HG03060 (cell line): ENCODE data around the gene PPM1J.

ENCODE experiments used
- ATAC-seq: cut with Tn5 transposase; IDR thresholded peaks from one replicate; pipeline ENCODE4 v1.9.1; 2021; ENCODE audit warnings: low read depth, moderate number of reproducible peaks; ENCODE audit not compliant: unreplicated experiment

The PPM1J gene

DNA sequence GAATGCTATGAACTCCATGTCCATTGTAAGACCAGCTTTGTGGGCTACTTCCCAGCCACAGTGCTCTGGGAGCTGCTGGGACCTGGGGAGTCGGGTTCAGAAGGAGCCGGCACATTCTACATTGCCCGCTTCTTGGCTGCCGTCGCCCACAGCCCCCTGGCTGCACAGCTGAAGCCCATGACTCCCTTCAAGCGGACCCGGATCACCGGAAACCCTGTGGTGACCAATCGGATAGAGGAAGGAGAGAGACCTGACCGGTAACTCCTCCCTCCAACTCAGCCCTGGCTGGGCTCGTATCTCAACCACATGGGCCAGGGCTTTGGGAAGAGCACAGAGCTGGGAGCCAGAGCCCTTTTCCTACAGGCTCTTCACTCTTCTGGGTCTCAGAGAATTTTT is 25.3 kb downstream of the PPM1J start:
- no peak for ATAC-seq

GRCh38 chr1:112689196-112689841 is 25.8 kb downstream of the PPM1J start:
- no peak for ATAC-seq

GRCh38 chr1:112688781-112689193 is 26.3 kb downstream of the PPM1J start:
- ATAC-seq = no peak

GRCh38 chr1:112687785-112688496 is 27.2 kb downstream of the PPM1J start:
- no peak for ATAC-seq

DNA sequence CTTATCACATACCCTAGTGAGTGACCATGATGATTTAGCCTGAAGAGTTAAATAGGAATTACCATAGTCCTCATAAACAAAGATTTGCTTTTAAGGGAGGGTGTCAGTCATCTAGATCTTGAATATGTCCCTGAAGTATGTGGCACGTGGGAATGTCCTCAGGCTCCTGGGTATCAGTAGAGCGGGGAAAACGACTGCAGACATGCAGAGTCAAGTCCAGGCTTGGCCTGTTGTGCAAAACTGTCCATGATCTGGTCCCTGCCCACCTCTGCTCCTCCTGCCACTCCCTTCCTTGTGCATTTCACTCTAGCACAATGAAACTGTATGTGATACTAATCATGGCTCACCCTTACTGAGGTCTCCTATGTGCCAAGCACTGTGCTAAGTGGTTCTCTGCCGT is 27.8 kb downstream of the PPM1J start:
- no peak for ATAC-seq

DNA sequence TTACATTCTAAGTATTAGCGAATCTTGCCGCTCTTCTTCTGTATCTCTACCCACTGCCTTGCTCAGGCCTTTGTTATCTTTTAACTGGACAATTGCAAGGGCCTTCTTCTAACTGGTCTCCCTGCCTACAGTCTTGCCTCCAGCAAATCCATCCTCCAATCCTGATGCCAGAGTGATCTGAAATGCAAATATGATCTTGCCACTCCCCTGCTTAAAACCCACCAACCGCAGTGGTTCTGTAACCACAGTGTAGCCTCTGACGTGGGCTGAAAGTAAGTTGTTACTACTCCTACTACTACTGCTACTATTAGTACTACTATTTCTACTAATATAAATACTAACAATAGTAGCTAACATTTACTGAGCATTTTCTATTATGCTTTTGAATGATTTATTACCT is 28.3 kb downstream of the PPM1J start:
- no peak for ATAC-seq

- no peak for ATAC-seq
Observed at GRCh38 chr1:112686417-112686816, 28.7 kb downstream of the PPM1J start.

DNA sequence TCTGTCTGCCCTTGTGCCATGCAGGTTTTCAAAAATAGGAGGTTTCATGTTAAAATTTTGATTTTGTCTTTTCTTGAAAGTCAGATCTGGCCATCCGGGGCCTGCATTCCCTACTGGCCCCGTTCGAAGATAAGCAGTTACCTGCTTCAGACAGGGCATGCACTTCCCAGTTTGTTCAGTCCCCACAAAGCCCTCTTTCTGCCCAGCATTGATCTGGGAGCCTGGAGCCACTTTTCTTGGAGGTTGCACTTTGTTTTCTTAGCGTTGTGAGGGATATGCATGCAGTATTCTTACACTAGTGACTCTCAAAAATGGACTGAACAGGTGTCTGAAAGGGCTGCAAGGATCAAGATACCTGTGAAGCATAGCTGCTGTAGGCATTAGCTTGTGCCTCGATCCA is 29.2 kb downstream of the PPM1J start:
- no peak for ATAC-seq

DNA sequence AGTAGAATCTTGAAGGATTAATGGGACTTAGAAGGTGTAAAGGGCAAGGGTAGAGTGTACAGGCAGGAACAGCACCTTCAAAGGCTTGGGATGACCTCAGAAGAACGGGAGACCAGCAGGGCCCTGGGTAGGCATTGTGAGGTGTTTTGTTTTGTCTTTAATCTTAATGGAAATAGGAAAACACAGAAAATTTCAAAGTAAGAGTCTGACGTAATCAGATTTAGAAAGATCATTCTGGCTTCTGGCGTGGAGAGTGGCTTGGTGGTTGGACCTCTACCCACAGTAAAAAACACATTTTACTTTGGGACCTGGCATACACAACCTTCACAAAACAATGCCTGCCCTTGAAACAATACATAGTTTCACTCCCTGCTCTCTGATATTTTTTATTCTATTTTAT is 36.5 kb downstream of the PPM1J start:
- ATAC-seq = no peak

- ATAC-seq = no peak
Observed at GRCh38 chr1:112677501-112677900, 37.6 kb downstream of the PPM1J start.

DNA sequence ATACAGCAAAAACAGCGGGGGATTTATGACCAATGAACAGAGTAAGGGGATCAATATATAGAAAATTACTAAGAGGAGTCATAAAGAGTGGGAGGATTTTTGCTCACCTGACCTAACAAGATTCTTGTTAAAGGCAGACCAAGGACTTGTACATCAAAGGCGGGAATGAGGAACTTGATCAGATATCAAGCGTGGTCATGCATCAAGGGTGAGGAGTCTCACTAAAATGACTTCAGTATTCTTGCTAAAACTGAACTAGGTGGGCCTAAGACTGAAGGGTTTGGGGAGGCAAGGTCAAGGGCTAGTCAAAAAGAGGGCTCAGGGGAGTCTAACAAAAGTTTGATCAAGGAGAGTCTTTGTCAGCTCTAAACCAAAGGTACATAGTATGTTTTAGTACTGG is 38.6 kb downstream of the PPM1J start:
- ATAC-seq = no peak

DNA sequence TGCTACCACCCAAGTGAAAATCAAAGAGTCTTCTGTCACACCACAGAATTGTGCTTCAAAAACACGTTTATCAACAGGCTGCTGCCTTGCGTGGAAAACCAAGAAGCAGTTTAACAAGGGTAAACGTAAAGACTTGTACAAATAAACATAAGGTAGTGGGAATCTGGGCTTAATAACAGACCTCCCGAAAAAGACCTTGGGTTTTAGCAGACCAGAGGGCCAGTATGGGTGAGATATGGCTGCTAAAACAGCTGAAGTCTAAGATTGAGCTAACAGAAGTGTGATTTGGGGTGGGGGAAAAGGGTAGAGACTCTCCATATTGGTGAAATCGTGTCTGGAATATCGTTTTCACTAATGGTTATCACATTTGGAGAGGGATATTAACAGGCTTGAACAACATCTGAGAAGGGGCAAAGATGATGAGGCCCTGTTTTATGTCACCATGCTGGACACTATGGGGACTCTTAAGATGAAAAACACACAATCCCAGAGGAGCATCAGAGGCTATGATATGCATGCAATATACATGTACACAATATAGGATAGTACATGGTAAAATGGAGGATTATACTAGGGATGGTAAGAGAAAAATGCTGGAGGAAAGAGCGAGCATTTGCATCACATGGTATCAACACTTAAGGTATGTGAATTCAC is 39.3 kb downstream of the PPM1J start:
- ATAC-seq = no peak

DNA sequence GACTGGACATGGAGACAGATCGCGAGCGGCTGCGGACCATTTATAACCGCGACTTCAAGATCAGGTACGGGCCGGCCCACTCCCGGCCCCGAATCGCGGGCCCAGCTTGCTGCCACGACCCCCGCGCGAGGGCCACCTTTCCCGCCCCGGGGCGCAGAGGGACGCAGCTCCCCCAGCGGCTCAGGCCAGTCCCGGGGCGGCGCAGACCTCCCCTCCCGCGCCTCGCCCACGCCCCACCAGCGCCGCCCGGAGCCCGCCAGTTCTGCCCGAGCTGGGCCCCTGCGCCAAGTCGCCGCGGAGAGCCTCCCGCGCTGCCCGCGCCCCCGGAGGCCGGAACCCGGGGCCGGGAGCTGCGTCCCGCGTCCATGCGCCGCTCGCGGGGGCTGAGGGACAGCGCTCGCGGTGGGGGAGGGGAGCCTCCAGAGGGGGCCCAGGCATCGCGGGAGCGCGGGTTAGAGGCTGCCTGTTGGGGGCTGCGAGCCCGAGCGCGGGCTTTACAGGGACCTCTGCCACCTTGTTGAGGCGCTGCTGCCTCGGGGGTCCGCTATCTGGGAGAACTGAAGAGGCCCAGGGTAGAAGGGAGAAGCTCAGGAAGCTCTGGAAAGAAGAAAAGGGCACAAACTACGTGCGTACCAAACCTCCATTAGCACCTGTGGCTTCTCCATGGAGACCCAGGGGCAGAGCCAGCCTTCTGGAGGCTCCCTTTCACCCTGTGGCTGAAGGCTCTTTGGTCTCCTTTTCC is 40.0 kb downstream of the PPM1J start:
- no peak for ATAC-seq

DNA sequence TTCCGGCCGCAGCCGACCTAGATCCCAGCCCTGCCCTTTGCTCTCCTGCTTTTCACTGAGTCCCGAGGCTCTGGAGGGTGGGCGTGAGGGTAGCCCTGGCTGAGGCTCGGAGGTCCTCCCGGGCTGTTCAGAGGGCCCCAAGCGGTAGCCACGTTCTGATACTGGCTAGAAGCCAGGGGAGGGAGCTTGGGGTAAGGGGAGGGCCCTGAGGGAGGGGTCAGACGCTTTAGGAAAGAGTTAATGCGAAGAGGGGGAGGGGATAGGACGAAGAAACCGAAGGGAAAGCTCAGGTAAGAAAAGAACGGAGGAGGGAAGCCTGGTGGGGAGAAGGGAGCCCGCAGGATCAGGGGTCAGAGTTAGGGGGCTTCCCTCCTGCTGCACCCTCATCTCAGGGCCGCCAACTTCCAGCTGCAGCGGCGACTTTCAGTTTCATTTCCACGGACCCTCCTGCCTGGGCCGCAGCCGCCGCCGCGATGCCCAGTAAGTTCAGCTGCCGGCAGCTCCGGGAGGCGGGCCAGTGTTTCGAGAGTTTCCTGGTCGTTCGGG is 40.6 kb downstream of the PPM1J start, which contains the start of gene MOV10:
Gene MOV10, plus strand, starts transcription at position 220 of the 546 bp plus-strand sequence. Its CDS starts 254 bp downstream, at position 474.
- ATAC-seq = no peak

DNA sequence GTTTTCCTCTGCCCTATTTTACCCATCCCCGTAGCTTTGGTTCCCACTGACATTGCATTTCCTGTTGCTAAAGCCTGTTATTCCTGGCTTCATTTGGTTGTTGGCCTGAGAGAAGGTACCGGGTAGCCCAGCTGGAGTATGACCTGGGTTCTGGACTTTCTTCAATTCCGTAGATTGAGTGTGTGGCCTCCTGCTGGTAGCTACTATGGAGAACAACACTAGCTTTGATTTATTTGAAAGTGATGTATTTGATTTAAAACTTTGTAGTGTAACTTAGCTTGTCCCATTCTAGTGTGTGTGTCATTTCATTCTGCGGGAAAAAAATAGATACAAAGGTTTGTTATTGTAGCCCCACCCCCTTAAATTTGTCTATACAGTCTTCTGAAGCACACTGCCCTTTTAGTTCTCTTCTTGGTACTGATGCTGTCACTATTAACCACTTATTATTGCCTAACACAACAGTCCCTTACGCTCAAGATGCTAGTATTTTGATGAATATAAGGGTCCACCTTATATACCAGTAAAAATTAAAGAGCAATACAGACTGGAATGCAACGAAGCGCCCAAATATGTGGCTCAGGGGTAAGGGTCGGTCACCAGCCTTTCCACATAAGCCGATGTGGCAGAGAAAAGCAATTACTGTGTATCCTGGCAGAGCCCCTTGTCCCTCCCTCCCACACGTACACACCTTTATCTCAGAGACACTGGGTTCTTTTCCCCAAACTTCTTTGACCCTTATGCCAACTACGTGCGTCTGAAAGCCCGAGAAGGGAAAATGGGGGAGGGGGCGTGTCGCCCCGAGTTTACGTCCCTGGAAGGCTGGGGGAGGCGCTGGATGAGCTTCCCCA is 41.3 kb downstream of the PPM1J start:
- ATAC-seq = no peak

GRCh38 chr1:112672842-112673241 is 42.3 kb downstream of the PPM1J start:
- no peak for ATAC-seq

DNA sequence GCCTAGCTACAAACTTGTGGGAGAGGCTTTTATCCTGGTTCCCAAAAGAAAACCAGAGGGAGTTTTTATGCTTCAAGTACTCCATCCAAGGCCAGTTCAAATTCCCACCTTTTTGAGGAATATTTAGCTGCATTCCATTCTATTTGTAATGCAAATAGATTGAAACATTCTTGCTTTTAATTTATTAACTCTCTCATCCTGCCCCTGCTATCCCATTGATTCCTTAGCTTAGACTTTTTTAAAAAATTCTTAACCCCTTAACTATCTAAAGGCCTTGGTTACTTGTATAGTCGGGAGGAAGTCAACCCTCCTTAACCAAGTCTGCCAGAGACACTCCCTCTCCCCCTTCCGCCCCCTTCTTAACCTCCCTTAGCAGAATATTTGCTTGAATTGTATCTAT is 43.1 kb downstream of the PPM1J start:
- ATAC-seq = no peak

DNA sequence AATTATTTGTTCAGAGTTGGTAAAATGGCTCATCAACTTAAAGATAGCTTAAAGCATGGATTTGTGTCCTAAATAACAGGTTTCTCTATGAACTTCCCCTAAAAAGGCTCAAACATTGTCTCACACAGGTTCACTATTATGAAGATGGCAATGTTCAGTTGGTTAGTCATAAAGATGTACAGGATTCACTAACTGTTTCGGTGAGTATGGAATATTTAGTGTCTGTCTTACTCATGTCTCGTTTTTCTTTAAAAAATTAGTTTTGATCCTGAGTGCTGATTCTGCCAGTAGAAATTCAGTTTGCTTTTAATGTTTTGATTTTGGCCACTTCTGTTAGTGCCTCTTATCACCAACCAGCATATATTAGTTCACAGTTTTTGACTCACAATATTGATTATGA is 48.2 kb downstream of the PPM1J start:
- ATAC-seq = no peak

DNA sequence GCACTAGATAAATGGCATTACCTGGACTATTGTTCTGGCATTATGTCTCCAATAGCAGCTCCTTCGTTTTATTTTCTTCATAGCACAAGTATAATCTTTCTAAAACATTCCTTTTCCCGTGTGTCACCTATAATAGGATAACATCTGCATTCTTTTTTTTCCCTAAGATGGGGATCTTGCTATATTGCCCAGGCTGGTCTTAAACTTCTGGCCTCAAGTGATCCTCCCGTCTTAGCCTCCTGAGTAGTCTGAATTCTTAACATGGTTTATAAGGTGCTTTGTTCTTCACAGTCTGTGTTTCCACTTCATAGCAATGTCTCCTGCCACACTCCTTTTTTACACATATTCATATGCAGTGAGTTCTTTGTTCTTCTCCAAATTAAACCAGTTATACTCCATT is 49.3 kb downstream of the PPM1J start:
- no peak for ATAC-seq
